H1 (cell line): ENCODE data around the gene EPN3.

Source experiments
- CBX5 ChIP-seq: fragments of 300-800, 300-1000 bp; sonication (generic); IDR thresholded peaks from 2 replicates; pipeline ENCODE4 v1.7.1; 2016; ENCODE audit warnings: antibody characterized with exemption, low read length, low read depth
- JUN ChIP-seq: IDR thresholded peaks from 2 replicates; pipeline ENCODE4 v1.6.1; 2011; ENCODE audit warnings: low read depth, mild to moderate bottlenecking, improper control_type of control experiment, low read length
- SRF ChIP-seq: IDR thresholded peaks from 2 replicates; pipeline ENCODE4 v1.6.1; 2011; ENCODE audit warnings: mild to moderate bottlenecking, low read depth, low read length, moderate library complexity

DNA sequence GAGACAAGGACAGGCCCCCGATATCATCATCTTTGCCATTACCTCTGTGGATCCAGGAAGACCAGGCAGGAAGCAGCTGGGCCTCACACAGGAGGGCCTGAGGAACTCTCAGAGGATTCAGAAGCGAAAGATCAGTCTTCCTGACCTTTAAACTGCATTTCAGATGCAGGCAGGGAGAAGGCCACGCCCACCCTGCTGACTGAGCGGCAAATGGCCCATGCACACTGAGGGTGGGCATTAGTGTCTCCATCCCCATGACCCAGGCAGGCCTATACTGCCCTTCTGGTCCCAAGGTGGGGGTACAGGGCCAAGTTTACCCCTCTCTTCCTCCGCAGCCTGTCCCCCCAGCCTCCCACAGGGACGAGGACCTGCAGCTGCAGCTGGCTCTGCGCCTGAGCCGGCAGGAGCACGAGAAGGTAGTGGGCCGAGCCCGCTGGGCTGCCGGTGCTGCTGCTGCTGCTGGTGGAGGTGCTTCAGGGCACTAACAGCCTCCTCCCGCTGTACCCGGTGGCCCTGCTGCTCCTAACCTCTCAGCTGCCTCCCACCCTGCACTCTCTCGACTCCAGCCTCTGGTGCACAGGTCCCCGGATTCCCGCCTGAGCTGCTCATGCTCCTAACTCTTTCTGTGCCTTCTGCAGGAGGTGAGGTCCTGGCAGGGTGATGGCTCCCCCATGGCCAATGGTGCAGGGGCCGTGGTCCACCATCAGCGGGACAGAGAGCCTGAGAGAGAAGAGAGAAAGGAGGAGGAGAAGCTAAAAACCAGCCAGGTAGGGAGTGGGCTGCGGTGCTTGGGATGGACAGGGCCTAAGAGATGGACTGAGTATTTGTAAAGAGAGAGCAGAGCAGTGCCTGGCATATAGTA lies 6.2 kb downstream of the EPN3 start:
- TF ChIP-seq SRF, result no peak
- TF ChIP-seq CBX5, result no peak
- TF ChIP-seq JUN, result no peak
